Amniotic stem cell (primary cell): ENCODE measurements around the gene KPTN.

Source experiments
- DNase-seq: peaks from one replicate; lab custom pipeline; 2025; lab: John Stamatoyannopoulos, UW

The KPTN gene

DNA sequence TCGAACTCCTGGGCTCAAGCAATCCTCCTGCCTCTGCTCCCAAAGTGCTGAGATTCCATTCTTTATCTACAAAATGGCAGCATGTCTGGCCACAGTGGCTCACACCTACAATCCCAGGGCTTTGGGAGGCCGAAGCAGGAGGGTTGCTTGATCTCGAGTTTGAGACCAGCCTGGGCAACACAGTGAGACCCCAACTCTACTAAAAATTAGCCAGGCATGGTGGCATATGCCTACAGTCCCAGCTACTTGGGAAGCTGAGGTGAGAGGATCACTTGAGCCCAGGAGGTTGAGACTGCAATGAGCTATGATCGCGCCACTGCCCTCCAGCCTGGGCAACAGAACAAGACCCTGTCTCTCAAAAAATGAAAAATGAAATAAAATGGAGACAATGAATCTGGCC lies 24.7 kb upstream of the KPTN start:
- DNase-seq = no peak

- no peak for DNase-seq
These were observed 24.0 kb upstream of the KPTN start for GRCh38 chr19:47507924-47508553.

GRCh38 chr19:47507012-47507411 lies 23.0 kb upstream of the KPTN start:
- no peak for DNase-seq

DNA sequence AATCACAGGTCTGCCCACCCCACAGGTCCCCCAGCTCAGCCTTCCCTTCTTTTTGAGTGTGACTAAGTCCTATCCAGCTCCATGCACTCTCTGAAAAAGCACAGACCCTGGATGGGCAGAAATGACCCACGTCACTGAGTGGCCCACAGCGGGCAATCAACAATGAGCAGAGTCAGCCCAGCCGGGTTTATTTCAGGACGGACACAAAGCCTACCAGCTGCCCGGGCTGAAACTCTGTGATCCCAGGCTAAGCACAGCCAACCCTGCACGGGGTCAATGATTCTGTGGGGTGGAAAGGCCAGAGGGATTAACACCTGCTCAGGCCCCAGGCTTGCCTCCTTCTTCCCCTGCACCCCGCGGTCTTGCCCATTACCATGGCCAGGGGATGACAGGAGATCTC lies 22.4 kb upstream of the KPTN start:
- DNase-seq = no peak

- DNase-seq = no peak
These were observed 21.5 kb upstream of the KPTN start for GRCh38 chr19:47505506-47505905.

DNA sequence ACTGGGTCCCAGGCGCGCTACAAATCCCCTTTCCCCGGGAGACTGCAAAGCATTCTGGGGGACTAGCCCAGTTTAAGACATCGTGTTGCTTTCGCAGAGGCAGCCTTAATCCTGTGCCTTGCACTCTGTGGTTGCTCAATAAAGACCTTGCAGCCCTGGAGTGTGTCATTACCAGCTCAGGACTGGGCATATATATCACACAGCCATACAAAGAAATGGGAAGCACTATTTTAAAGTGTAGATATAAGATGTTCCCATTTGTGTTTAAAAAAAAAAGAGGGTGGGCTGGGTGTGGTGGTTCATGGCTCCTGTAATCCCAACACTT lies 19.8 kb upstream of the KPTN start:
- DNase-seq = no peak

DNA sequence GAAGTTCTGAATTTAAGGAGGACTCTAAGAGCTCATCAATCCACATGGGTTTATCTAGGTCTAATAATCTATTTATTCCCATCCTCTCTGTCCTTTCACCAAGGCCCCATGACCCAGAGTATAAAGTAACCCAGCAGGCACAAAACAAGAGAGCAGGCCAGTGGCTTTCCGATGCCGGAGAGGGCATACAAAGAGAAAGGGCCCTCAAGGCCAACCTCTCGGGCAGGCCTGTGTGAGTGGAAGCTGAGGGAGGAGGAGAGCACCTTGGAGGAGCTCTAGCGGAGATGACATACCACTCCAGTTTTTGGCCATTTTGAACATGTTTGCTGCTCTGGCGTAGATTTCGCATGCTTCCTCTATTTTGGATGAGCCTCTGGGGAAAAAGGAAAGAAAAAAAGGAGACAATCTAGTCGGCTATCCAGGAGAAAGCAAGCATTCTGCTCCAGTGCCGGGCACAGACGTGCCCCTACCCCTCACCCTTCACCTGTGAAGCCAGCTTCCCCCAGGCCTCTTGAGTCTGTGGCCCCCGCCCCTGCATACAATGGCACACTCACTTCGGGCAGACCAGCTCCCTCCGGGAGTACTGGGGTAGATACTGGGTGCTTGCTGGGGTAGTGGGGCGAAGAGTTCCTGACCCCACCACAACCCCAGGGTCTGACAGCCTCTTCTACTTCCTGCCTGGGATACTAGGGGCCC lies 19.3 kb upstream of the KPTN start:
- no peak for DNase-seq

DNA sequence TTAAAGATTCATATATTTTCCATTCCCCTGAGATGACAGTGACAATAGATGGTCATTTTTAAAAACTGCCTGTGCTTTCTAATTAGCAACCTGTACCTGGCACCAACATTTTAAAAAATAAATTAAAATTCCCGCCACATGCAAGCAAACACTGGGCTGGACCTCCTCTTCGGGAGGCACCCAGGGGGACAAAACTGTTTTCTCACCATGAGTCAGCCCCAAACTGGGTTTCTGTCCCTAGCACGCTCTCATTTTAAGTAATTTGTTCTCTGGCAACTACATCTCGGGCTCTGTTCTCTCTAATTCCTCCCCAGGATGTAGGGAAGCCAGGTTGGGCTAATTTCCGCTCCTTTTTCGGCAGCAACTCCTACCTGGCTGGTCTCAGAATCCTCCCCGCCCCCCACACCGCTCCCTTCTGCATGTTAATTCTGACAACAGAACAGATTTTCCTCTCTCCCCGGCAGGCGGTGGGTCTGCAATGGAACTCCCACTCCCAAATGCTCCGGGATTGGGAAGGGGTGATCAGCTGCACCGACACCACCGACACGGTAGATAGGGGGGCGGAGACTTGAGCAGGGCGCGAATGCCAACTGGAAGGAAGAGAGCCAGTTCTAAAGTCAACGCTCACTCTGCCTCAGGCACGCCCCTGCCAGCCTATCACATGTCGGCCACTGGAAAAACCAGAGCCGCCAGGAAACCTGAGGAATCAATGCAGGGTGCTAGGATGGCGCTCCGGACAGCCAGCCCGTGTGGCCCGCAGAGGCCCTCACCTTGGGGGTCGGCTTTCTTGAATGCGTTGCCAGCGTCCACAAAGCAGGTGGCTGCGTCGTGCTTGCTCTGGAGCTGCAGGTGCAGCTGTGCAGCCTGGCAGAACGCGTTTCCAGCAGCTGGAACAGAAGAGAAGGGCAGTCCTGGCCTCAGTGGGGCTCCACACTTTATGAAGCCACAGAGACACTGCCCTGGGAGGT lies 16.1 kb upstream of the KPTN start:
- no peak for DNase-seq

DNA sequence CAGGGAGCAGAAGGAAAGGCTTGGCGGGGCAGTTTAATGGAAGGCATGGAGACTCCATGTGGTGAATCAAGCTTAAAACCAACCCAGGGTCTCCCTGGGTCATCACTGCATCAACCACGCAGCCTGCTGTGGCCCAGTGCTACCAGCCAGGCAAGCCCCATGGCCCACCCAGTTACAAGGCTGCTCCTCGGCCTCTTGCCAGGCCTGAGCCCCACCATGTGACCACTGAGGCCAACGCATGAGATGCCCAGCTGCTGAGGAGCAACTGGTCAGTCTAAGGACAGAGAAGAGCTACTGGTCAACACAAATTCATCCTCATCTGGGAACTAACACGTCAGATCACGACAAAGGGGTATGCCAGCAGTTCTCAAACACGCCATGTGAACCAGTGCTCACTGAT lies 15.4 kb upstream of the KPTN start:
- DNase-seq = no peak

DNA sequence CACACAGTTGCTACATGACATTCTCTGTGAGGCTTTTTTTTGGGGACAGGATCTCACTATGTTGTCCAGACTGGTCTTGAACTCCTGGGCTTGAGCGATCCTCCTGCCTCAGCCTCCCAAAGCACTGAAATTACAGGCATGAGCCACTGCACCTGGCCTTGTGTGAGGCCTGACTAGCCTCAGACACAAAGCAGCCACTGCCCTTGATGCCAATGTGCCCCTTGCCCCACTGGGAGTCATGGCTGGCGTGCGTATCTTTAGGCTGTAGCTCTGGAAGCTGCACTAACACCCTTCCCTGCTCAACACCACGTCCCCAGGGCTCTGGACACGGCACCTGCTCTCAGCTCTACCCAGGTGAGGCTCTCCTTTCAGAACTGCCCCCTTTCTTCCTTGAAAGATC lies 14.5 kb upstream of the KPTN start:
- no peak for DNase-seq

GRCh38 chr19:47497821-47498520 lies 14.0 kb upstream of the KPTN start:
- DNase-seq = no peak

- DNase-seq = no peak
These were observed 13.2 kb upstream of the KPTN start for GRCh38 chr19:47497050-47497766.

- no peak for DNase-seq
These were observed 11.7 kb upstream of the KPTN start for GRCh38 chr19:47495478-47496372.

DNA sequence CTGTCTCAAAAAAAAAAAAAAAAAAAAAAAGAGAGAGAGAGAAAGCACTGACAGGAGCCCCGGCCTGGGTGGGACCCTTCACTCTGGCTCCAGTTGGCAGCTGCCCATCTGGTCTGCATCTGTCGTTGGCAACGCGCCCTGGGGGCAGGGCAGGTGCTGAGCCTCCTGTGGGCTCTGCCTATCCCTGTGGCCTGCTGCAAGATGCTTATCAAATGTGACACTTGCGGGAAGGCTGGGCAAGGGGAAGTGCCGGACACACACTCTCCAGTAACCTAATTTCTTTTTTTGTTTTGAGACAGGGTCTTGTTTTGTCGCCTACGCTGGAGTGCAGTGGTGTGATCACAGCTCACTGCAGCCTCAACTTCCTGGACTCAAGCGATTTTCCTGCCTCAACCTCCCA lies 10.7 kb upstream of the KPTN start:
- no peak for DNase-seq

GRCh38 chr19:47494211-47494547 lies 10.2 kb upstream of the KPTN start:
- no peak for DNase-seq

- DNase-seq = no peak
These were observed 9.6 kb upstream of the KPTN start for GRCh38 chr19:47493378-47494210.

DNA sequence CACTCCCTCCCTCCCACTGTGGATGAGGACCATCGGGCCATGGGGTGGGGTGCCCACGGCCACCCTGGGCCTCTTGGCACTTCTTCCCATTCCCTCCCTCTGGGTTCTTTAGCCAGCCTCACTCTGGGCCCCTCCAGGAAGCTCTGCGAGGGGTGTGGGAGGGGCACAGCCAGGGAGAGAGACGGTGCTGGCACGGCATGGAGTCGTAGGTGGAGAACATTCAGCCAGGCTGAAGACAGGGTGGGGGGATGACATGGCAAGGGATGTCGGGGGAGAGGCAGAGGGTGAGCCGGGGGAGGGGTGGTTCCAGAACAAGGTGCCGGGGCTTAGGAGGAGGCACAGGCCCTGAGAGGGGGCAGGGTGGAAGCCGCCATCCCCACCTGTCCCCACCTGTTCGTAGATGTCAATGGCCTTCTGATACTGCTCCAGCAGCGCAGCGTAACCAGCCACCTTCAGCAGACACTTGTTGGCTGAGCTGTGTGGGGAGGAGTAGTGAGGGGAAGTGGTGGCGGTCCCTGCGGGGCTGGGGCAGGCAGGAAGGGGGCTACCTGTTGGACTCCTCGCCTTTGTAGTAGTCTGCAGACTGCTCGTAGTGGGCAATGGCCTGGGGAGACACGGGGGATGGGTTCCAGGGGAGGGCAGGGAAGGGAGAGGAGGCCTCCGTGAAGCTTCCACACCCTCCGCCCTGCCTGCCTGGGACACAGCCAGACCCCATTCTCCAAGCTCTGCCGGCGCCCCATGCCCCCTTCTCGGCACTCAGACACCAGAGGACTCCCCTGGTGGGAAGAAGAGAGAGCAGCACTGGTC lies 8.8 kb upstream of the KPTN start:
- DNase-seq = no peak

DNA sequence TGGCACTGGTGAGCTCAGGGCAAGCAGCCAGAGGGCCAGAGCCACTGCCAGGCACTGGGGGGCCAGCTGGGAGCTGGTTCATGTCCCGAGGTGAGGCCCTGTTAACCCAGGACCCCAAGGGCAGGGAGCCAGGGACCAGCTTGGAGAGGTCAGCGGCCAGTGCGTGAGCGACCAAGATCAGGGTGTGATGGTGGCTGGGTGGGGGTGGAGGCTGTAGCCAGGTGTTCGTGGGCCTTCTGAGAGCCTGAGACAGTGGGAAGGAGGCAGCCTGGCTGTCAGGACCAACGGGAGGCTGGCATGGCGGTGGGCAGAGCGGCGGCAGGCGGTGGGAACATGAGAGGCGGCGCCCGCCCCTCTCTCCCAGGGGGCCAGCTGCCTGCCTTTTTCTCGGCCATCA lies 8.1 kb upstream of the KPTN start:
- no peak for DNase-seq
